Activated CD8-positive, alpha-beta memory T cell treated with anti-CD3 and anti-CD28 coated beads, Interleukin-2, amount 50 U/mL, for 1 hour (primary cell): ENCODE measurements around the gene CENPE.
"Not testable (repeated sequence)": the region's sequence is repeated elsewhere in the genome, so short reads cannot be mapped to it uniquely, and the experiment has no call there.

Experiments used
- DNase-seq: peaks from one replicate; pipeline ENCODE4 v3.0.0-alpha.2; 2020; ENCODE audit errors: extremely low read depth

CENPE gene, protein sequence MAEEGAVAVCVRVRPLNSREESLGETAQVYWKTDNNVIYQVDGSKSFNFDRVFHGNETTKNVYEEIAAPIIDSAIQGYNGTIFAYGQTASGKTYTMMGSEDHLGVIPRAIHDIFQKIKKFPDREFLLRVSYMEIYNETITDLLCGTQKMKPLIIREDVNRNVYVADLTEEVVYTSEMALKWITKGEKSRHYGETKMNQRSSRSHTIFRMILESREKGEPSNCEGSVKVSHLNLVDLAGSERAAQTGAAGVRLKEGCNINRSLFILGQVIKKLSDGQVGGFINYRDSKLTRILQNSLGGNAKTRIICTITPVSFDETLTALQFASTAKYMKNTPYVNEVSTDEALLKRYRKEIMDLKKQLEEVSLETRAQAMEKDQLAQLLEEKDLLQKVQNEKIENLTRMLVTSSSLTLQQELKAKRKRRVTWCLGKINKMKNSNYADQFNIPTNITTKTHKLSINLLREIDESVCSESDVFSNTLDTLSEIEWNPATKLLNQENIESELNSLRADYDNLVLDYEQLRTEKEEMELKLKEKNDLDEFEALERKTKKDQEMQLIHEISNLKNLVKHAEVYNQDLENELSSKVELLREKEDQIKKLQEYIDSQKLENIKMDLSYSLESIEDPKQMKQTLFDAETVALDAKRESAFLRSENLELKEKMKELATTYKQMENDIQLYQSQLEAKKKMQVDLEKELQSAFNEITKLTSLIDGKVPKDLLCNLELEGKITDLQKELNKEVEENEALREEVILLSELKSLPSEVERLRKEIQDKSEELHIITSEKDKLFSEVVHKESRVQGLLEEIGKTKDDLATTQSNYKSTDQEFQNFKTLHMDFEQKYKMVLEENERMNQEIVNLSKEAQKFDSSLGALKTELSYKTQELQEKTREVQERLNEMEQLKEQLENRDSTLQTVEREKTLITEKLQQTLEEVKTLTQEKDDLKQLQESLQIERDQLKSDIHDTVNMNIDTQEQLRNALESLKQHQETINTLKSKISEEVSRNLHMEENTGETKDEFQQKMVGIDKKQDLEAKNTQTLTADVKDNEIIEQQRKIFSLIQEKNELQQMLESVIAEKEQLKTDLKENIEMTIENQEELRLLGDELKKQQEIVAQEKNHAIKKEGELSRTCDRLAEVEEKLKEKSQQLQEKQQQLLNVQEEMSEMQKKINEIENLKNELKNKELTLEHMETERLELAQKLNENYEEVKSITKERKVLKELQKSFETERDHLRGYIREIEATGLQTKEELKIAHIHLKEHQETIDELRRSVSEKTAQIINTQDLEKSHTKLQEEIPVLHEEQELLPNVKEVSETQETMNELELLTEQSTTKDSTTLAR (N-terminal part only)

GRCh38 chr4:103198111-103198765 lies at the start of gene CENPE:
Gene CENPE, minus strand, starts transcription at chr4:103198343. Its CDS starts 24 bp downstream, at chr4:103198319.
- DNase-seq: peak; percentile 45

- no peak for DNase-seq
Observed at GRCh38 chr4:103244251-103244650, 46.1 kb upstream of the CENPE start.

- not testable (repeated sequence) for DNase-seq
Observed at GRCh38 chr4:103230938-103231337, 32.8 kb upstream of the CENPE start.

DNA sequence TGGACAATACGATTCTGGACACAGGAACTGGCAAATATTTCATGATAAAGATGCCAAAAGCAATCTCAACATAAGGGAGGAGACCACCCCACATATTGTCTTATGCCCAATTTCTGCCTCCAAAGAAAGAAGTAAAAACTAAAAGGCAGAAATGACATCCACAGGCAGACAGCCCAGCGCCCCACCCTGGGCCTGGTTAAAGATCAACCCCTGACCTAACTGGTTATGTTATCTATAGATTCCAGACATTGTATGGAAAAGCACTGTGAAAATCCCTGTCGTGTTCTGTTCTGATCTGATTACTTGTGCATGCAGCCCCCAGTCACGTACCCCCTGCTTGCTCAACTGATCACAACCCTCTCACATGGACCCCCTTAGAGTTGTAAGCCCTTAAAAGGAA lies 25.4 kb upstream of the CENPE start:
- DNase-seq: not testable (repeated sequence)

GRCh38 chr4:103207673-103208072 lies 9.5 kb upstream of the CENPE start:
- no peak for DNase-seq

GRCh38 chr4:103204111-103204510 lies 6.0 kb upstream of the CENPE start:
- DNase-seq: no peak

DNA sequence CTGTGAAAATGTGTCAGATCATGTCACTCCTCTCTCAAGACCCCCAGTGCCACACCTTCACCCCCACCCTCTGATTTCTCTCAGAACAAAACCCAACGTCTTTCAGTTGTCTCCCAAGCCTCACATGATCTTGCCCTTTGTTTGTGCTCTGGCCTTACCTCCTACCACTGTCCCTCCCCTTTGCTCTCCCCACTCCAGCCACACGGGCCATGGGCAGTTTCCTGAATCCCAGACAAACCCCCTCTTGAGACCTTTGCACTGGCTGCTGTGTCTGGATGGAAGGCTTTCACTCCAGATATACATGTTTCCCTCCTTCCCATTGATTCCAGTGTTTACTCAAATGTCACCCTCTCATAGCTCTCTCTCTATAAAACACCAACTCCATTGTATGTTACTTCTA lies 3.6 kb upstream of the CENPE start:
- DNase-seq: no peak

DNA sequence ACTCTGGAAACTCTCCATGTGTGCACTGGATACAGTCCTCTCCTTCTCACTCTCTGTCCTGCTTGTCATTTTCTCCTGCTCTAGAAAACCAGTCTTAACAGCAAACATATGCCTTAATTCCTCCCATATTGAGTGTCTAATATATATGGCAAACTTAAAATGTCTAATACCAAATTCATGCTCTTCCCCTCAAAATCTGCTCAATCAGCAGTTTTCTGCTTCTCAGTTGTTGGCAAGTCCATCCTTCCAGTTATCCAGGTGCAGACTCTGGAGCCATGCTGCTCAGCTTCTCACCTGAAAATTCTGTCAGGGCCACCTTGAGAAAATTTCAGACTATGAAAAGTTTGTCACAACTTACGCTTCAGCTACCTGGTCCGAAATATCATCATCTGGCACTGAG lies 3.1 kb upstream of the CENPE start:
- DNase-seq: no peak

GRCh38 chr4:103199009-103199408 lies 866 bp upstream of the CENPE start:
- no peak for DNase-seq

- DNase-seq: no peak
Observed at GRCh38 chr4:103197765-103198110, 405 bp downstream of the CENPE start.

GRCh38 chr4:103193457-103193856 lies 4.7 kb downstream of the CENPE start:
- no peak for DNase-seq

- DNase-seq: no peak
Observed at GRCh38 chr4:103171006-103171405, 27.1 kb downstream of the CENPE start.

- not testable (repeated sequence) for DNase-seq
Observed at GRCh38 chr4:103169750-103170149, 28.4 kb downstream of the CENPE start.

- no peak for DNase-seq
Observed at GRCh38 chr4:103168993-103169392, 29.1 kb downstream of the CENPE start.

DNA sequence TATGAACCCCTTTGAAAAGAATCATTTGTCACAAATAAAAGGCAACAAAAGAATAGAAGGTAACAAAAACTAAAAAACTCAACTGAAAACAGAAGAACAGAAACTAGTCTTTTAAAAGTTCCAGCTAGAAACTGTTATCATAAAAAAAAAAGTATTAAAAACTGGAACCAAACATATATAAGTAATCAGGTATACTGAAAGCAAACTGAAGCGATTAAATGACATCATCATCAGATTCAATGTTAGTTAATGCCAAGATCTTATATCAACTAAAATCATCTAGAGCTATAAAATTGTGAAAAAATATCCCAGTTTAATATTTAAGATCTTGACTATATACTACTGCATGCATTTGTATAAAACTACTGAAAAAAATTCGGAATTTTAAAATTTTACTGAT lies 36.0 kb downstream of the CENPE start:
- no peak for DNase-seq

DNA sequence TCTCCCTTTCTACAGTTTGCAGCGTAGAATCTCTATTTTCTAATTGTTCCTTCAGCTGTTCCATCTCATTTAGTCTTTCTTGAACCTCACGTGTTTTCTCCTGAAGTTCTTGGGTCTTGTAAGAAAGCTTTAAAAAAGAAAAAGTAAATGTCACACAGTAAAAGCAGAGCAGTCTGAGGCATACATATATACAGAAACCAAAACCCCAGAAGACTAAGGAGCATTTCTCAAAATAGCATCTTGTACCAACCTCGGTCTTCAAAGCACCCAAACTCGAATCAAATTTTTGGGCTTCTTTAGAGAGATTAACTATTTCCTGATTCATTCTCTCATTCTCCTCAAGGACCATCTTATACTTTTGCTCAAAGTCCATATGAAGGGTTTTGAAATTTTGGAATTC lies 39.4 kb downstream of the CENPE start:
- no peak for DNase-seq

DNA sequence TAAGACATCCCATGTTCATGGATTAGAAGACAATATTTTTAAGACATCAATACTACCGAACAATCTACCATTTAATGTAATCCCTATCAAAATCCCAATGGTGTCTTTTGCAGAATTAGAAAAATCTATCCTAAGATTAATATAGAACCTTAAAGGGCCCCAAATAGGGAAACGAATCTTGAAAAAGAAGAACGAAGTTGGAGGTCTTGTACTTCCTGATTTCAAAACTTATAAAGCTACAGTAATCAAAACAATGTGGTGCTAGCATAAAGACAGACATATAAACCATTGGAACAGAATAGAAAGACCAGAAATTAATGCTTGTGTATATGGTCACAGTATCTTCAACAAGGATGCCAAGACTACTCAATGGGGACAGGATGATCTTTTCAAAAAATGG lies 42.0 kb downstream of the CENPE start:
- DNase-seq: no peak

GRCh38 chr4:103152381-103152780 lies 45.8 kb downstream of the CENPE start:
- no peak for DNase-seq

GRCh38 chr4:103150677-103151076 lies 47.5 kb downstream of the CENPE start:
- DNase-seq: no peak

- no peak for DNase-seq
Observed at GRCh38 chr4:103144926-103145325, 53.2 kb downstream of the CENPE start.

- no peak for DNase-seq
Observed at GRCh38 chr4:103137446-103137827, 60.7 kb downstream of the CENPE start.
